Fibroblast of lung (primary cell): ENCODE results near the gene ASTN1. TPM values are rescaled to one million over a fixed set of nuclear protein-coding genes. Genes with fewer than 3 reads are reported as not detected.

ENCODE experiments used
- DNase-seq, 2 donors: peaks; one replicate each; pipeline versions ENCODE4 v3.0.0 to v3.0.0-alpha.2; 2010; ENCODE audit warnings: low read depth in 2 of 2
- H2AFZ ChIP-seq: 2 replicates; pipeline ENCODE4 v1.5.1; 2012; ENCODE audit warnings: low read length, control low read depth, inconsistent platforms
- H3K27ac ChIP-seq: 2 replicates; pipeline ENCODE4 v1.5.1; 2011; ENCODE audit warnings: low read length, control low read depth; ENCODE audit not compliant: insufficient read depth
- H3K27me3 ChIP-seq: 2 replicates; pipeline ENCODE4 v1.5.1; 2011; ENCODE audit warnings: mild to moderate bottlenecking, low read length; ENCODE audit not compliant: control insufficient read depth, insufficient read depth
- H3K36me3 ChIP-seq: 2 replicates; pipeline ENCODE4 v1.5.1; 2011; ENCODE audit warnings: low read length; ENCODE audit not compliant: control insufficient read depth, insufficient read depth
- H3K4me1 ChIP-seq: 2 replicates; pipeline ENCODE4 v1.5.1; 2011; ENCODE audit warnings: low read length; ENCODE audit not compliant: control insufficient read depth, insufficient read depth; ENCODE audit errors: extremely low read depth
- H3K4me2 ChIP-seq: 2 replicates; pipeline ENCODE4 v1.5.1; 2011; ENCODE audit warnings: low read length, control low read depth; ENCODE audit not compliant: insufficient read depth; ENCODE audit errors: extremely low read depth
- H3K4me3 ChIP-seq, 4 experiments: fragments of 200-600 bp in 1 of 4; sonication (generic) in 1 of 4; replicated peaks in 1 of 4; 2 replicates each; pipeline ENCODE4 v1.5.1; 2011 to 2016; ENCODE audit warnings: low read length in 4 of 4, low read depth in 3 of 4, mild to moderate bottlenecking in 3 of 4, control low read depth in 2 of 4, inconsistent platforms in 1 of 4, mixed read lengths in 1 of 4; ENCODE audit not compliant: insufficient read depth in 1 of 4; ENCODE audit errors: control extremely low read depth in 1 of 4
- H3K79me2 ChIP-seq: 2 replicates; pipeline ENCODE4 v1.5.1; 2012; ENCODE audit warnings: mild to moderate bottlenecking, low read length, inconsistent platforms; ENCODE audit not compliant: control insufficient read depth, insufficient read depth
- H3K9ac ChIP-seq: 2 replicates; pipeline ENCODE4 v1.5.1; 2011; ENCODE audit warnings: mild to moderate bottlenecking, low read length, control low read depth; ENCODE audit not compliant: insufficient read depth
- H3K9me3 ChIP-seq: 2 replicates; pipeline ENCODE4 v1.5.1; 2012; ENCODE audit warnings: low read depth, low read length; ENCODE audit not compliant: control insufficient read depth, insufficient read depth
- H4K20me1 ChIP-seq: 2 replicates; pipeline ENCODE4 v1.5.1; 2011; ENCODE audit warnings: low read length; ENCODE audit not compliant: control insufficient read depth, insufficient read depth; ENCODE audit errors: extremely low read depth
- EZH2 ChIP-seq: IDR thresholded peaks from 2 replicates; pipeline ENCODE4 v1.5.1; 2012; ENCODE audit warnings: low read length, control low read depth, mild to moderate bottlenecking; ENCODE audit errors: missing control alignments
- polyA plus RNA-seq, 2 donors: library from polyadenylated mRNA; depleted of rRNA in 1 of 2; stranded (reverse) in 1 of 2; unstranded in 1 of 2; fragments of >200 nt; gene quantifications; 2 replicates each; pipeline ENCODE4 v1.2.1, GENCODE V29; 2011 to 2012; ENCODE audit warnings: missing spikeins in 1 of 2
- total RNA-seq: library from RNA; depleted of rRNA; stranded (reverse); fragments of >200 nt; gene quantifications from 2 replicates; pipeline ENCODE4 v1.2.1, GENCODE V29; 2014
- TF ChIP-seq, protein P1 (sequence below), 2 donors: IDR thresholded peaks in 1 of 2; conservative IDR thresholded peaks in 1 of 2; 1 replicate in 1 of 2; 2 replicates in 1 of 2; pipeline ENCODE4 v1.5.1; 2011 to 2012; ENCODE audit warnings: low read length in 2 of 2, control low read depth in 1 of 2, inconsistent platforms in 1 of 2, low read depth in 1 of 2, mild to moderate bottlenecking in 1 of 2

Gene ASTN1
- total and polyA plus RNA-seq, 2 donors (not counting 1 experiment from before 2014, with no cell fraction given): 0.06 to 0.17 TPM

DNA sequence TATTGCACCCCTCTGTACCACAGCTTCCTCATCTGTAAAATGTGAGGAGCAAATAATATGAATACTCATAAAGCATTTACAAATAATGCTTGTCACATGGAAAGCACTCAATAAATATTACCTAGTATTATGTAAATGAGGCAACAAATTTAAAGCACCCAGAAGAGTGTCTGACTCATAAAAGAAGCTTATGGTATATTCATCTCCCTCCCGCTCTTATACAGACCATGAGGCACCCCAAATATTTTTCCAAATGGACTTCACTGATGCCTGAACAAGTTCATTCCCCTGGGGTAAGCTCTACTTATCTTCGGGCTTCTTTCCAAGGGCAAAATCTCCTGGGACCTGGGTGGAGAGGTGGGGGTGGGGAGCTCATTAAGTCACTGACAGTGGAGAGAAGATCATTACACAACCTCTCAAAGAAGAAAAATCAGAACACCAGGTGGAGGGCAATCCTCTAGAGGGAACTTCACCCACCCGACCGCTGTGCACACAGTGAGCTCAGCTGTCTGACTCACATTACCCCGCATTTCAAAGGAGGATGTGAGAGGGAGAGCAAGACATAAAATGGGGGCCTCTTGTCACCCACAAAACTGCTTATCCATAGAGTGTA, 166.2 kb downstream of the ASTN1 start:
- no peak overlapping the region for H3K27ac ChIP-seq
- no peak overlapping the region for H3K9ac ChIP-seq
- no peaks in the 10 kb centered on the region for H3K9me3 ChIP-seq
- no peaks in the 10 kb centered on the region for H4K20me1 ChIP-seq
- no peak overlapping the region for H2AFZ ChIP-seq
- H3K4me2 ChIP-seq: no peak overlapping the region
- H3K79me2 ChIP-seq: no peaks in the 10 kb centered on the region
- no peaks in the 10 kb centered on the region for H3K36me3 ChIP-seq
- H3K27me3 ChIP-seq: no peaks in the 10 kb centered on the region
- no peak overlapping the region for H3K4me3 ChIP-seq
- DNase-seq: no peak
- TF ChIP-seq EZH2: no peak
- TF ChIP-seq, protein P1, sequence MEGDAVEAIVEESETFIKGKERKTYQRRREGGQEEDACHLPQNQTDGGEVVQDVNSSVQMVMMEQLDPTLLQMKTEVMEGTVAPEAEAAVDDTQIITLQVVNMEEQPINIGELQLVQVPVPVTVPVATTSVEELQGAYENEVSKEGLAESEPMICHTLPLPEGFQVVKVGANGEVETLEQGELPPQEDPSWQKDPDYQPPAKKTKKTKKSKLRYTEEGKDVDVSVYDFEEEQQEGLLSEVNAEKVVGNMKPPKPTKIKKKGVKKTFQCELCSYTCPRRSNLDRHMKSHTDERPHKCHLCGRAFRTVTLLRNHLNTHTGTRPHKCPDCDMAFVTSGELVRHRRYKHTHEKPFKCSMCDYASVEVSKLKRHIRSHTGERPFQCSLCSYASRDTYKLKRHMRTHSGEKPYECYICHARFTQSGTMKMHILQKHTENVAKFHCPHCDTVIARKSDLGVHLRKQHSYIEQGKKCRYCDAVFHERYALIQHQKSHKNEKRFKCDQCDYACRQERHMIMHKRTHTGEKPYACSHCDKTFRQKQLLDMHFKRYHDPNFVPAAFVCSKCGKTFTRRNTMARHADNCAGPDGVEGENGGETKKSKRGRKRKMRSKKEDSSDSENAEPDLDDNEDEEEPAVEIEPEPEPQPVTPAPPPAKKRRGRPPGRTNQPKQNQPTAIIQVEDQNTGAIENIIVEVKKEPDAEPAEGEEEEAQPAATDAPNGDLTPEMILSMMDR (conservative IDR thresholded peaks at IDR 0.05 in 1 of 2, IDR thresholded peaks at IDR 0.05 in 1 of 2; ENCODE audit: low read depth in 1 of 2, low read length in 2 of 2): no peak
- no peaks in the 10 kb centered on the region for H3K4me1 ChIP-seq

DNA sequence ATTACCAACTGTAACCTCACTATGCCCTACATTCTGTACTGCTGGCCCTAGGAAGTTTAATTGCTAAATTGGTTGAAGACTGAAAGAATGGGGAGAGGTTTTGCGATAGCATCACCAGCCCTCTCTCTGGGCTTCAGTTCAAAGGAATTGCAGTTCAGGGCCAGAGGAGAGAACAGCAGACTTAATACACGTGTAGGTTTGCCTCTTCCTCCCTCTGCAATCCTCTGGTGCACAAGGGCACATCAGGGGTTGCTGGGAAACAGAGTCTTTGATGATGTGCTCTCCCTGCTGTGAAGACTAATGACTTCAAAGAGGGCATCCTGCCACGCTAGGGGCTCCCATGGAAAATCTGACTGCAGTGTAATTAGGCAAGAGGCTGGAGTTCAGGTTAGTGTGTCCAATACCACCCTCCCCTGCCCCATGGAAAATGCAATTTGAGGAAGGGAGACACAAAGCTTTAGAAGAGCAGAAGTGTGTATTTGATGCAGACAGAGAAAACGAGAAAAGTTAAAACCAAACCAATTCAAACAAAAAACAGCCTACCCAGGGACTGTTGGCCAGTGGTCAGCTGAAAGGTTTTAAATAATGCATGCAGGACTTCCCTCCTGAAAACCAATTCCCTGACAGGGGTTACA, 167.9 kb downstream of the ASTN1 start:
- peak in 1 of 2 donors; percentile 49 for DNase-seq
- Histone ChIP-seq H3K27me3 (no peaks in the 10 kb centered on the region), H3K4me2 (no peak overlapping the region)

DNA sequence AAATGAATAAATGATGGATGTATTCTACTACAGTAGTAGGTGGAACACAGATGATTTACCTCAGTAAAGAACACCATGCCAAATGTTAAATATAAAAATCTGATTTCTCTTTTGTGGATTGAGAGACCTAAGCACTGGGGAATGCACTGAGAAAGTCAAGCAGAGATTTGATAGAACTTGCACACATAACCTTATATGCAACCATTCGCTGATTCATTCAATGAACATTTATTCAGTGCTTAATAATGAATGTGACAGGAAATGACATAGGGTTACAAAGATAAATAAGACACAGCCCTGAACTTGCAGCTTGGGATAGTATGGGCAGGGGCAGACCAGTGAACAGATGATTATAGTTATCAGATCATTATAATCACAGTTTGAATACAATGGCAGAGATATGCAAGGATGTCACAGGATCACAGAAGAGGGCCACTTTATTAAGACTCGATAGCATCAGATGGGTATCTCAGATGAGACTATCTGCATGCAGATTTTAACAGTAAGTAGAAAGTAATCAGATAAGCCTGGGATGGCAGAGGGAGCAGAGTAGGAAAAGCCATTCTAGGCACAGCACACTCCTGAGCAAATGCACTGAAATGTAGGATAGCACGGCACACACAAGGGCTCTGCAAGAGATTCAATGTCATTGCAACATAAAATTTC, 169.4 kb downstream of the ASTN1 start:
- Histone ChIP-seq H4K20me1 (no peaks in the 10 kb centered on the region), H3K36me3 (no peaks in the 10 kb centered on the region), H3K9me3 (no peaks in the 10 kb centered on the region), H3K4me1 (no peaks in the 10 kb centered on the region), H2AFZ (no peak overlapping the region), H3K27me3 (no peaks in the 10 kb centered on the region), H3K9ac (no peak overlapping the region), H3K79me2 (no peaks in the 10 kb centered on the region), H3K4me2 (no peak overlapping the region), H3K4me3 (no peak overlapping the region), H3K27ac (no peak overlapping the region)
- DNase-seq: peak in 1 of 2 donors; percentile 67
- TF ChIP-seq, protein P1 (conservative IDR thresholded peaks at IDR 0.05 in 1 of 2, IDR thresholded peaks at IDR 0.05 in 1 of 2; ENCODE audit: low read depth in 1 of 2, low read length in 2 of 2): no peak
- TF ChIP-seq EZH2: no peak

More for the DNA sequence above, 167.9 kb downstream of the ASTN1 start:
- no peaks in the 10 kb centered on the region for H3K9me3 ChIP-seq
- no peak for TF ChIP-seq EZH2
- TF ChIP-seq, protein P1 (conservative IDR thresholded peaks at IDR 0.05 in 1 of 2, IDR thresholded peaks at IDR 0.05 in 1 of 2; ENCODE audit: low read depth in 1 of 2, low read length in 2 of 2): no peak
- no peak overlapping the region for H2AFZ ChIP-seq
- H3K4me3 ChIP-seq: no peak overlapping the region
- H3K27ac ChIP-seq: no peak overlapping the region
- no peaks in the 10 kb centered on the region for H3K4me1 ChIP-seq
- no peaks in the 10 kb centered on the region for H3K79me2 ChIP-seq
- no peaks in the 10 kb centered on the region for H3K36me3 ChIP-seq
- no peaks in the 10 kb centered on the region for H4K20me1 ChIP-seq
- no peak overlapping the region for H3K9ac ChIP-seq
